Coronary artery (tissue), 2 donors: ENCODE results near the gene DSCAML1.

Source experiments
- DNase-seq: peaks from one replicate; pipeline ENCODE4 v3.0.0-alpha.2; 2017; ENCODE audit warnings: low spot score
- H3K27ac ChIP-seq, 2 donors: fragments of 200-600 bp; sonication (generic); one replicate each; pipeline ENCODE4 v1.5.1; 2016 to 2019
- H3K4me3 ChIP-seq: fragments of 200-600 bp; sonication (generic); 2 replicates; pipeline ENCODE4 v1.5.1; 2016; ENCODE audit warnings: mild to moderate bottlenecking, moderate library complexity
- TF ChIP-seq, protein P1 (sequence below): fragments of 200-600 bp; sonication (generic); IDR thresholded peaks from one replicate; pipeline ENCODE4 v1.5.1; 2019; ENCODE audit warnings: antibody characterized with exemption

The DSCAML1 gene

DNA sequence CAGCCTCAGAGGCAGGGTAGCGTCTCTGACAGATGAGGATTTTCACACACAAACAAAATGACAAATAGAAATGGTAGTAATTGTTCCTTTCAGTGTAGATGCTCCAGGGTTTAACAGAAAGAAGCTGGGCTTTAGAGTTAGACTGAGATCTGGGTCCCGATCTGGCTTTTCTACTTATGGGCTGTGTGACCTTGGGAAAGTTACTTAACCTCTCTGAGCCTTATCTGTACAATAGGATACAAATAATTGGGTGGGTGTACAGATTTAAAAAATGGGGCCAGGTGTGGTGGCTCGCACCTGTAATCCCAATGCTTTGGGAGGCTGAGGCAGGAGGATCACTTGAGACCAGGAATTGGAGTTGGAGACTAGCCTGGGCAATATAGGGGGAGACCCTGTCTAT lies 264.4 kb downstream of the DSCAML1 start:
- no peak overlapping the region for H3K4me3 ChIP-seq

DNA sequence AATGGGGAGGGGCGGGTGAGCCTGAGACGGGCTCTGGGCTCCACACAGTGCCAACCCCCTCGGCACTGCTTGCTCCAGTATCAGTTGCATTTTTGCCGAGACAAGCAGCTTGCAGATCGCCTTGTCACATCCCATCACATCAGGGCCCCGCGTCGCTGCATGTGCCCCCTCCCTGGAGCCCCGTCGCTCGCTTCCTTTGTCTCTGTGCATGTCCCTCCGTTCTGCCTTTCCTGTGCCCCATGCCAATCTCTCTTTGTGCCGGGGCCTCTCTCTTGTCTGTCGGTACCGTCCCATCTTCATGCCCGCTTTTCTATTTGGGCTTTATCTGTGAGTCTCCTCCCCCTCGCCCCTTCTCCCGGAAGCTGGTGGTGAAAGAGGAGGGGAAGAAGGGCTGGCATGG lies 267.2 kb downstream of the DSCAML1 start:
- no peak overlapping the region for H3K4me3 ChIP-seq
- TF ChIP-seq, protein P1, sequence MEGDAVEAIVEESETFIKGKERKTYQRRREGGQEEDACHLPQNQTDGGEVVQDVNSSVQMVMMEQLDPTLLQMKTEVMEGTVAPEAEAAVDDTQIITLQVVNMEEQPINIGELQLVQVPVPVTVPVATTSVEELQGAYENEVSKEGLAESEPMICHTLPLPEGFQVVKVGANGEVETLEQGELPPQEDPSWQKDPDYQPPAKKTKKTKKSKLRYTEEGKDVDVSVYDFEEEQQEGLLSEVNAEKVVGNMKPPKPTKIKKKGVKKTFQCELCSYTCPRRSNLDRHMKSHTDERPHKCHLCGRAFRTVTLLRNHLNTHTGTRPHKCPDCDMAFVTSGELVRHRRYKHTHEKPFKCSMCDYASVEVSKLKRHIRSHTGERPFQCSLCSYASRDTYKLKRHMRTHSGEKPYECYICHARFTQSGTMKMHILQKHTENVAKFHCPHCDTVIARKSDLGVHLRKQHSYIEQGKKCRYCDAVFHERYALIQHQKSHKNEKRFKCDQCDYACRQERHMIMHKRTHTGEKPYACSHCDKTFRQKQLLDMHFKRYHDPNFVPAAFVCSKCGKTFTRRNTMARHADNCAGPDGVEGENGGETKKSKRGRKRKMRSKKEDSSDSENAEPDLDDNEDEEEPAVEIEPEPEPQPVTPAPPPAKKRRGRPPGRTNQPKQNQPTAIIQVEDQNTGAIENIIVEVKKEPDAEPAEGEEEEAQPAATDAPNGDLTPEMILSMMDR = no peak

More for the DNA sequence above, 264.4 kb downstream of the DSCAML1 start:
- no peak overlapping the region for H3K27ac ChIP-seq
- DNase-seq = no peak
- TF ChIP-seq, protein P1 = no peak

DNA sequence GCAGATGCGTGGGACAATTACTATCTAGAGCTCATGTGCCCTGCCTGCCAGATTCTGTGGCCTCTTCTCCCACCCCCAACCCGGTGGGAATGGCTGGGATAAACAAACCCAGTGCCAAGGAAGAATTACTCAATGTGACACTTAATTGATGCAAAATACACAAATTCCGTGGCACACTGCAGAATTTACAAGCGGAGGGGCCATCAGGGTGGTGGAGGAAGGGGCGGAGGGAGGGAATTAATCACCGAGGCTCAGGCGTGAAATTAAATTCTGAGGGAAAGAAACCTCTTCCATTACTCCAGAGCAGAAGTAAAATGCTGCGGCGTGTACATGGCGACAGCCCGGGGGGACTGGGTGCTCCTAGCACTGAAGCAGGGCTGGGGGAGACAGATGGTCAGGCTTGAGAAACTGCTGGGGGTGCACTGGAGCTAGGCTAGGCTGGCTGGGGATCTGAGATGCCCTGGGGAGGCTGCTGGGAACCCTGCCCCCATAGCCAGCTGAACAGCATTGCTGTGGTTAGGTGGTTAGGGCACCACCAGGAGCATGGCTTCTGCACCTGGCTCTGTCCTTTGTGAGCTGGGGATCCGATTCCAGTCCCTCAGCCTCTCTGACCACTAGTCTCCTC lies 268.8 kb downstream of the DSCAML1 start:
- no peak for DNase-seq
- H3K4me3 ChIP-seq = no peak overlapping the region
- H3K27ac ChIP-seq = no peak overlapping the region
- TF ChIP-seq, protein P1 = no peak

More for the DNA sequence above, 267.2 kb downstream of the DSCAML1 start:
- no peak for DNase-seq
- H3K27ac ChIP-seq = no peak overlapping the region

DNA sequence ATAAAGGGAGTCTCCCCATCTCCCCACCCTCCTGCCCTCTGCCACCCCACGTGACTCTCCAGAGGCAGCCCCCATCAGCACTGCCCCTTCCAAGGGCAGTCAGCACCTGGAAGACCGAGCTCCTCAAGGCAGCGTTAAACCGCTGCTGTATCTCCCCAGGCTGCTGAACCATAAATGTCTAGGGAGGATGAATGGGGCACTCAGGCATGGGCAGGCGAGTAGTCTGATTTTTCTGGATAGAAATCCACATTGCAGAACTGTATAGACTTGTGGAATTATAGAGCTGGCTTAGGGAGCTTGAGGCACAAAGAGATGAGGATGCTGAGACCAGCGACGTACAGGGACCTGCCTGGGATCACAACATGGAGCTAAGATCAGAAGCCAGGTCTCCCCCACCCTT lies 269.7 kb downstream of the DSCAML1 start:
- no peak overlapping the region for H3K27ac ChIP-seq
- H3K4me3 ChIP-seq = no peak overlapping the region
- TF ChIP-seq, protein P1 = no peak
- no peak for DNase-seq

DNA sequence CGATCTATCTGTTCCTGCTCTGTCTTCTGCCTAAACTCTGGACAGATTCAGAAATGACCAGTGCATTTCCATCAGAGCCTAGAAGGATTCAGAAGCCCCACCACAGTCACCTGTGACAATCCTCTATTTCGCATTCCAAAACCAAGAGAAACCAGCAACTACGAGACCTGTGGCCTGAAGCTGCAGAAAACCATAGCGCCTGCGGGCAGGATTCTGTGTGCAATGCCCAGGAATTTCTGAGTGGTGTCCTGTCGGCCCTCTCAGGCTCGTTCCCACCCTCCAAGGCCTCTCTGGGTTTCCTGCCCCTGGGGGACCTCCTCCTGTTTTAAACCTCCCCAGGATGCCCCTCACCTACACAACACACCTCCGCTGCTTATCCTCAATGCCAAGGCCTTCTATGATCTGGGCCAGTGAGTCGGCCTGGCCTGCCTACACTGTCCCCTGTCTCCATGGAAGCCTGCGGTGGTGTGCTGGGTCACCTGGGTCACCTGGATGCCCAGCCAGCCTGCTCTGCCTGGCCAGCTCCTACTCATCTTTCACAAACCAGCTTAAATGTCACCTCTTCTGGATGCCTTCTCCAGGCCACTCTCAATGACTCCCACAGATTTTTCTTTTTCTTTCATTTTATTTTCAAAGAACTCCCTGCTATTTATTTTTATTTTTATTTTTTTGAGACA lies 271.0 kb downstream of the DSCAML1 start:
- no peak overlapping the region for H3K27ac ChIP-seq
- H3K4me3 ChIP-seq = no peak overlapping the region
- TF ChIP-seq, protein P1 = no peak
- DNase-seq = no peak

DNA sequence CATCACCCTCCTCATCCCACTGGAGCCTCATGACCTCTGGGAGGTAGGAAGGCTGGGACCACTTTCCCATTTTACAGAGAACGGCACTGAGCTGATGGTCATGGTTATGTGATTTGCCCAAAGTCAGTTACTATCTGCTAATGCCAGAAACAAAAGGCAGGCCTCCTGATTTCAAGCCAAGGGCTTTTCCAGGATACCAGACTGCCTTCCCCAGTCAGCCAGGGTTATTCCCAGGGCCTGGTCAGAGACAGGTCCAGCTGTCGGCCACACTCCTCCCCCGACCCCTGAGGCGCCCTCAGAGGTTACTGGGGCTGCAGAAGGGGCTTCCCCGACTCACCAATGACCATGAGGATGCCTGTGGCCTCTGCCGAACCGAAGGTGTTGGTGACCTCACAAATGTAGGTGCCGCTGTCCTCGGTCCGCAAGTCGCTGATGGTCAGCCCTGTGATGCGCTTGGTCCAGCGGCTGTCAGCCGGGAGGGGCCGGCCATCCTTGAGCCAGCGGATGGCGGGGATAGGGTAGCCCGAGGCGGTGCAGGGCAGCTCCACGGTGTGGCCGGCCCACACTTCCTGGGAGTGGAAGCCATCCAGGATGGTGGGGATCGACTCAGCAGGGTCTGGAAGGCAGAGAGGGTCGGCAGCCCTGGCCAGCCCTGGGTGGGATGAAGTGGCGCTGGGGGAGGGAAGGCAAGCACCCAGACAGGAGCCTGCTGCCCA lies 272.4 kb downstream of the DSCAML1 start:
- no peak for DNase-seq
- Histone ChIP-seq H3K27ac (no peak overlapping the region), H3K4me3 (no peak overlapping the region)
- TF ChIP-seq, protein P1 = no peak
